T-helper 2 cell treated with Interferon-gamma antibody and Interleukin-4, amounts not matched to agents 5 μg/mL and 100 μg/mL, for 36 hours (primary cell): ENCODE data around the gene OPRL1.

Source experiments
- DNase-seq: peaks from one replicate; pipeline ENCODE4 v3.0.0; 2021; ENCODE audit warnings: low spot score
- H3K27ac Mint-ChIP-seq: one replicate; pipeline ENCODE4 v1.8.0; 2021; ENCODE audit warnings: mild to moderate bottlenecking, mixed read lengths
- H3K27me3 Mint-ChIP-seq: one replicate; pipeline ENCODE4 v1.8.0; 2021; ENCODE audit warnings: low read depth, mixed read lengths
- H3K36me3 Mint-ChIP-seq: one replicate; pipeline ENCODE4 v1.8.0; 2021; ENCODE audit warnings: low read depth, mixed read lengths
- H3K4me1 Mint-ChIP-seq: one replicate; pipeline ENCODE4 v1.8.0; 2021; ENCODE audit warnings: low read depth, mixed read lengths
- H3K4me3 Mint-ChIP-seq: one replicate; pipeline ENCODE4 v1.8.0; 2022; ENCODE audit warnings: mild to moderate bottlenecking, moderate library complexity, mixed read lengths
- H3K9me3 Mint-ChIP-seq: one replicate; pipeline ENCODE4 v1.8.0; 2021; ENCODE audit warnings: mixed read lengths

The OPRL1 gene

GRCh38 chr20:64080013-64080812 lies at the start of gene OPRL1:
Gene OPRL1 (plus strand): TSS chr20:64080082. CDS start chr20:64092721, 12,639 bp downstream.
- Mint-ChIP-seq H3K27me3 (peaks cover 27% of the 10 kb centered on the region), H3K27ac (peak within 1 kb of the TSS; percentile 79), H3K36me3 (peaks cover 19% of the 10 kb centered on the region), H3K4me3 (peak within 1 kb of the TSS; percentile 90), H3K9me3 (no peaks in the 10 kb centered on the region), H3K4me1 (peaks cover 30% of the 10 kb centered on the region)
- no peak for DNase-seq

- no peaks in the 10 kb centered on the region for H3K9me3 Mint-ChIP-seq
- peaks cover 43% of the 10 kb centered on the region for H3K36me3 Mint-ChIP-seq
- H3K27ac Mint-ChIP-seq = peak overlapping the region; percentile 41
- no peaks in the 10 kb centered on the region for H3K27me3 Mint-ChIP-seq
- peaks cover 16% of the 10 kb centered on the region for H3K4me1 Mint-ChIP-seq
- no peak for DNase-seq
- H3K4me3 Mint-ChIP-seq = no peak overlapping the region
Measured at GRCh38 chr20:64030371-64031134, 49.3 kb upstream of the OPRL1 start.

- H3K36me3 Mint-ChIP-seq = peaks cover 37% of the 10 kb centered on the region
- DNase-seq = no peak
- H3K27me3 Mint-ChIP-seq = no peaks in the 10 kb centered on the region
- no peak overlapping the region for H3K4me3 Mint-ChIP-seq
- H3K4me1 Mint-ChIP-seq = peaks cover 24% of the 10 kb centered on the region
- H3K27ac Mint-ChIP-seq = no peak overlapping the region
- H3K9me3 Mint-ChIP-seq = no peaks in the 10 kb centered on the region
Measured at GRCh38 chr20:64031822-64032314, 48.0 kb upstream of the OPRL1 start.

GRCh38 chr20:64032706-64033624 lies 46.9 kb upstream of the OPRL1 start:
- Mint-ChIP-seq H3K36me3 (peaks cover 30% of the 10 kb centered on the region), H3K27me3 (no peaks in the 10 kb centered on the region), H3K4me1 (peaks cover 32% of the 10 kb centered on the region), H3K9me3 (no peaks in the 10 kb centered on the region), H3K27ac (peak overlapping the region; percentile 96), H3K4me3 (no peak overlapping the region)
- no peak for DNase-seq

- Mint-ChIP-seq H3K27me3 (no peaks in the 10 kb centered on the region), H3K27ac (peak overlapping the region; percentile 96), H3K36me3 (peaks cover 26% of the 10 kb centered on the region), H3K4me1 (peaks cover 32% of the 10 kb centered on the region), H3K9me3 (no peaks in the 10 kb centered on the region), H3K4me3 (peak overlapping the region; percentile 27)
- no peak for DNase-seq
Measured at GRCh38 chr20:64033981-64034493, 45.8 kb upstream of the OPRL1 start.

- Mint-ChIP-seq H3K36me3 (peaks cover 18% of the 10 kb centered on the region), H3K27me3 (no peaks in the 10 kb centered on the region), H3K4me1 (peaks cover 40% of the 10 kb centered on the region), H3K4me3 (peak overlapping the region; percentile 76), H3K9me3 (no peaks in the 10 kb centered on the region), H3K27ac (peak overlapping the region; percentile 96)
- DNase-seq = peak; percentile 47
Measured at GRCh38 chr20:64035066-64035932, 44.6 kb upstream of the OPRL1 start.

- H3K27ac Mint-ChIP-seq = peak within 1 kb of the TSS; percentile 96
- peaks cover 14% of the 10 kb centered on the region for H3K36me3 Mint-ChIP-seq
- no peaks in the 10 kb centered on the region for H3K9me3 Mint-ChIP-seq
- H3K4me1 Mint-ChIP-seq = peaks cover 40% of the 10 kb centered on the region
- H3K27me3 Mint-ChIP-seq = no peaks in the 10 kb centered on the region
- H3K4me3 Mint-ChIP-seq = peak within 1 kb of the TSS; percentile 76
- DNase-seq = no peak
Measured at GRCh38 chr20:64035933-64036345, 43.9 kb upstream of the OPRL1 start, which contains the start of gene C20orf204. Gene C20orf204 (plus strand): TSS chr20:64036182. CDS start chr20:64036324, 142 bp downstream.

- H3K4me1 Mint-ChIP-seq = peaks cover 42% of the 10 kb centered on the region
Measured at GRCh38 chr20:64036346-64037198, 43.3 kb upstream of the OPRL1 start.

GRCh38 chr20:64037199-64037497 lies 42.7 kb upstream of the OPRL1 start:
- Mint-ChIP-seq H3K9me3 (no peaks in the 10 kb centered on the region), H3K27me3 (no peaks in the 10 kb centered on the region), H3K27ac (peak overlapping the region; percentile 79), H3K36me3 (peaks cover 8% of the 10 kb centered on the region), H3K4me1 (peaks cover 42% of the 10 kb centered on the region), H3K4me3 (peak overlapping the region; percentile 70)
- no peak for DNase-seq

More at GRCh38 chr20:64036346-64037198, 43.3 kb upstream of the OPRL1 start:
- Mint-ChIP-seq H3K36me3 (peaks cover 10% of the 10 kb centered on the region), H3K27me3 (no peaks in the 10 kb centered on the region), H3K4me3 (peak overlapping the region; percentile 70), H3K27ac (peak overlapping the region; percentile 79), H3K9me3 (no peaks in the 10 kb centered on the region)
- peak; percentile 35 for DNase-seq

GRCh38 chr20:64037498-64038213 lies 42.2 kb upstream of the OPRL1 start:
- peak overlapping the region; percentile 79 for H3K27ac Mint-ChIP-seq
- H3K27me3 Mint-ChIP-seq = no peaks in the 10 kb centered on the region
- peak overlapping the region; percentile 70 for H3K4me3 Mint-ChIP-seq
- H3K36me3 Mint-ChIP-seq = peaks cover 8% of the 10 kb centered on the region
- no peak for DNase-seq
- H3K9me3 Mint-ChIP-seq = no peaks in the 10 kb centered on the region
- H3K4me1 Mint-ChIP-seq = peaks cover 42% of the 10 kb centered on the region

GRCh38 chr20:64038224-64038564 lies 41.7 kb upstream of the OPRL1 start:
- Mint-ChIP-seq H3K27ac (no peak overlapping the region), H3K27me3 (no peaks in the 10 kb centered on the region), H3K4me1 (peaks cover 42% of the 10 kb centered on the region), H3K9me3 (no peaks in the 10 kb centered on the region), H3K4me3 (peak overlapping the region; percentile 70), H3K36me3 (peaks cover 8% of the 10 kb centered on the region)
- DNase-seq = no peak
